Right lobe of liver (tissue), 6 donors: ENCODE measurements around the gene EDNRB. TPM values are rescaled to one million over a fixed set of nuclear protein-coding genes. Genes with fewer than 3 reads are reported as not detected.

Source experiments
- ATAC-seq, 4 donors: fragments of 200-7000 bp; cut with Tn5 transposase; one replicate each; pipeline ENCODE4 v1.9.1; 2020; ENCODE audit warnings: mild to moderate bottlenecking in 4 of 4, moderate library complexity in 4 of 4
- DNase-seq, 3 donors: peaks; one replicate each; pipeline ENCODE4 v3.0.0-alpha.2; 2020
- H3K27ac ChIP-seq, 3 donors: fragments of 200-600 bp; one replicate each; pipeline ENCODE4 v1.8.0; 2022
- H3K27me3 ChIP-seq, 2 donors: fragments of 200-600 bp; one replicate each; pipeline ENCODE4 v1.8.0; 2022
- H3K36me3 ChIP-seq, 4 donors: fragments of 200-600 bp; sonication (generic) in 1 of 4; one replicate each; pipeline versions ENCODE4 v1.5.1 to v1.8.0; 2017 to 2022; ENCODE audit warnings: control low read depth in 1 of 4
- H3K4me1 ChIP-seq, 4 donors: fragments of 200-600 bp; sonication (generic) in 1 of 4; one replicate each; pipeline versions ENCODE4 v1.5.1 to v1.8.0; 2017 to 2022; ENCODE audit warnings: control low read depth in 1 of 4
- H3K4me3 ChIP-seq, 3 donors: fragments of 200-600 bp; one replicate each; pipeline ENCODE4 v1.8.0; 2022
- H3K9me3 ChIP-seq, 4 donors: fragments of 200-600 bp; sonication (generic) in 1 of 4; one replicate each; pipeline versions ENCODE4 v1.5.1 to v1.8.0; 2017 to 2022; ENCODE audit warnings: control low read depth in 1 of 4
- CTCF ChIP-seq, 4 donors: fragments of 200-600 bp in 3 of 4; fragments of 450-650 bp in 1 of 4; IDR thresholded peaks; one replicate each; pipeline versions ENCODE4 v1.5.1 to v1.8.0; 2016 to 2022; ENCODE audit warnings: antibody characterized with exemption in 4 of 4, mild to moderate bottlenecking in 2 of 4
- POLR2A ChIP-seq: fragments of 450-650 bp; IDR thresholded peaks from one replicate; pipeline ENCODE4 v1.6.1; 2017; ENCODE audit warnings: antibody characterized with exemption, mild to moderate bottlenecking
- WGBS: methylation state at CpG from one replicate; pipeline ENCODE4 v1.1.6; 2018; ENCODE audit warnings: low coverage, low lambda C conversion rate; ENCODE audit not compliant: insufficient coverage; ENCODE audit errors: missing lambda C conversion rate; 5-methylcytosine and 5-hydroxymethylcytosine counted together
- intact Hi-C, 2 donors: fragments of 100-400 bp; cut with DNase I; formaldehyde crosslinking; loops; one replicate each; pipeline versions ENCODE4 v1.11.2 to v1.14.1; 2022
- total RNA-seq, 6 experiments: library from RNA; depleted of rRNA in 2 of 6; stranded (reverse); fragments of >200 nt in 2 of 6; fragmentation: NEBNext Ultra II Directional in 3 of 6; extraction: Animal tissue kit (Norgen Biotek cat#: 25700) in 3 of 6; gene quantifications; one replicate each; pipeline versions ENCODE4 v1.1.0 to v1.2.4, GENCODE V29; 2016 to 2023
- donor health status: DM: no; HTN: yes; CAD: no.
- donor health status: DM: no; HTN: no; CAD: no.
- donor health status: DM: no; HTN: no; CAD: no.
- donor health status: DM: no; HTN: yes; CAD: no.
- donor health status: DM: no; HTN: yes; CAD: no.

The EDNRB gene
- total RNA-seq, 6 experiments from 2014 or later = 17.3 to 33.9 (median 23.1) TPM

- no peaks in the 10 kb centered on the region for H3K36me3 ChIP-seq
- intact Hi-C loops = no loop called here
- 22% methylated on average over 3 of the region's 3 CpGs for WGBS
- DNase-seq (no peak), ATAC-seq (no peak)
- no peak overlapping the region for H3K4me3 ChIP-seq
- H3K27ac ChIP-seq = no peak overlapping the region
- H3K9me3 ChIP-seq = no peaks in the 10 kb centered on the region
- no peaks in the 10 kb centered on the region for H3K4me1 ChIP-seq
- H3K27me3 ChIP-seq = no peaks in the 10 kb centered on the region
- TF ChIP-seq POLR2A (no peak), CTCF (IDR thresholded peaks at IDR 0.05) (no peak)
Measured at GRCh38 chr13:77913003-77913402, 5.6 kb downstream of the EDNRB start.

GRCh38 chr13:77911751-77912150 is 6.9 kb downstream of the EDNRB start:
- no peaks in the 10 kb centered on the region for H3K27me3 ChIP-seq
- H3K4me1 ChIP-seq = no peaks in the 10 kb centered on the region
- H3K4me3 ChIP-seq = no peak overlapping the region
- TF ChIP-seq CTCF (IDR thresholded peaks at IDR 0.05) (no peak), POLR2A (no peak)
- H3K27ac ChIP-seq = no peak overlapping the region
- intact Hi-C loops = no loop called here
- H3K36me3 ChIP-seq = no peaks in the 10 kb centered on the region
- 41% methylated on average over 1 of the region's 1 CpG for whole genome bisulfite sequencing
- ATAC-seq = no peak
- H3K9me3 ChIP-seq = no peaks in the 10 kb centered on the region
- no peak for DNase-seq

GRCh38 chr13:77909827-77910226 is 8.8 kb downstream of the EDNRB start:
- no peak for ATAC-seq
- no peak for DNase-seq
- no peak overlapping the region for H3K27ac ChIP-seq

GRCh38 chr13:77908531-77908930 is 10.1 kb downstream of the EDNRB start:
- DNase-seq = no peak
- Histone ChIP-seq H3K4me1 (no peaks in the 10 kb centered on the region), H3K9me3 (no peaks in the 10 kb centered on the region), H3K27ac (peak overlapping the region in 1 of 3 donors; percentile 17), H3K27me3 (no peaks in the 10 kb centered on the region), H3K4me3 (no peak overlapping the region), H3K36me3 (no peaks in the 10 kb centered on the region)
- intact Hi-C loops = no loop called here
- 33% methylated on average over 2 of the region's 2 CpGs for WGBS
- no peak for TF ChIP-seq POLR2A
- TF ChIP-seq CTCF (IDR thresholded peaks at IDR 0.05) = no peak
- ATAC-seq = no peak

More at GRCh38 chr13:77909827-77910226, 8.8 kb downstream of the EDNRB start:
- TF ChIP-seq CTCF (IDR thresholded peaks at IDR 0.05) (no peak), POLR2A (no peak)
- WGBS = 36% methylated on average over 3 of the region's 3 CpGs
- Histone ChIP-seq H3K9me3 (no peaks in the 10 kb centered on the region), H3K4me3 (no peak overlapping the region), H3K27me3 (no peaks in the 10 kb centered on the region), H3K4me1 (no peaks in the 10 kb centered on the region), H3K36me3 (no peaks in the 10 kb centered on the region)
- intact Hi-C loops = no loop called here
